ENCODE results near the gene CDH4. TPM values are rescaled to one million over a fixed set of nuclear protein-coding genes. Genes with fewer than 3 reads are reported as not detected.

Gene CDH4
- total and polyA plus RNA-seq, 2 of the 13 experiments (the other 11 are each of a cell fraction or from before 2014, with no cell fraction given), result not detected

- no peak for TF ChIP-seq ZNF281 (CRISPR knock-in tag; IDR thresholded peaks at IDR 0.05; ENCODE audit: borderline replicate concordance)
- 0 out of 2 replicates have a peak, but pooled peaks have one; percentile 1 for TF ChIP-seq ZNF350 (CRISPR knock-in tag; IDR thresholded peaks at IDR 0.05; ENCODE audit: borderline replicate concordance, low read depth)
- TF ChIP-seq ZNF607 (CRISPR knock-in tag; IDR thresholded peaks at IDR 0.05; ENCODE audit: borderline replicate concordance), result 0 out of 2 replicates have a peak, but pooled peaks have one; percentile 1
- no peak for TF ChIP-seq BCL6 (CRISPR knock-in tag; IDR thresholded peaks at IDR 0.05)
- TF ChIP-seq ATRX (CRISPR knock-in tag; IDR thresholded peaks at IDR 0.05; ENCODE audit: borderline replicate concordance), result no peak
- 0 out of 2 replicates have a peak, but pooled peaks have one; percentile 3 for TF ChIP-seq HDAC1 (CRISPR knock-in tag; IDR thresholded peaks at IDR 0.05)
- peak; percentile 27; the same call in 1 of the 2 replicates for TF ChIP-seq ZSCAN5A (CRISPR knock-in tag; IDR thresholded peaks at IDR 0.05; ENCODE audit: borderline replicate concordance)
- no peak for TF ChIP-seq ZNF670 (CRISPR knock-in tag; IDR thresholded peaks at IDR 0.05; ENCODE audit: borderline replicate concordance)
- TF ChIP-seq EHMT2 (IDR thresholded peaks at IDR 0.05; ENCODE audit: borderline replicate concordance, low read depth, low read length), result 0 out of 2 replicates have a peak, but pooled peaks have one; percentile 54
Observed at GRCh38 chr20:61963885-61964674, 712.0 kb downstream of the CDH4 start (continued).

Data from HepG2 (cell line).